Measurements from ENCODE around the gene HIVEP3. TPM values are rescaled to one million over a fixed set of nuclear protein-coding genes. Genes with fewer than 3 reads are reported as not detected.

HIVEP3 gene
- total RNA-seq, 6 experiments from 2014 or later: 1.4 to 3.9 (median 2.2) TPM

- Histone ChIP-seq H3K4me1 (no peaks in the 10 kb centered on the region), H3K27ac (no peak overlapping the region), H3K27me3 (no peaks in the 10 kb centered on the region), H3K36me3 (no peaks in the 10 kb centered on the region), H3K4me3 (no peak overlapping the region), H3K9me3 (no peaks in the 10 kb centered on the region)
- WGBS (ENCODE audit: insufficient coverage, low coverage, low lambda C conversion rate, missing lambda C conversion rate): no CpG with 5 or more reads among the region's 5 CpGs
- TF ChIP-seq CTCF (IDR thresholded peaks at IDR 0.05) (no peak), POLR2A (IDR thresholded peaks at IDR 0.05) (no peak)
- DNase-seq (no peak), ATAC-seq (no peak)
- intact Hi-C loops (cut with DNase I): no loop called here
These were observed 236.6 kb downstream of the HIVEP3 start for GRCh38 chr1:41682149-41682548.

GRCh38 chr1:41681331-41682098, 237.2 kb downstream of the HIVEP3 start:
- no peak for TF ChIP-seq POLR2A (IDR thresholded peaks at IDR 0.05)
- no peak for TF ChIP-seq CTCF (IDR thresholded peaks at IDR 0.05)
- DNase-seq (no peak), ATAC-seq (no peak)
- H3K27me3 ChIP-seq: no peaks in the 10 kb centered on the region
- no peak overlapping the region for H3K4me3 ChIP-seq
- no peaks in the 10 kb centered on the region for H3K36me3 ChIP-seq
- H3K27ac ChIP-seq: no peak overlapping the region
- WGBS (ENCODE audit: insufficient coverage, low coverage, low lambda C conversion rate, missing lambda C conversion rate): 65% methylated on average over 2 of the region's 11 CpGs
- no peaks in the 10 kb centered on the region for H3K9me3 ChIP-seq
- intact Hi-C loops (cut with DNase I): no loop called here
- H3K4me1 ChIP-seq: no peaks in the 10 kb centered on the region

- TF ChIP-seq POLR2A (IDR thresholded peaks at IDR 0.05) (no peak), CTCF (IDR thresholded peaks at IDR 0.05) (no peak)
- H3K27ac ChIP-seq: no peak overlapping the region
- no peaks in the 10 kb centered on the region for H3K4me1 ChIP-seq
- 100% methylated on average over 1 of the region's 1 CpG for WGBS (ENCODE audit: insufficient coverage, low coverage, low lambda C conversion rate, missing lambda C conversion rate)
- H3K4me3 ChIP-seq: no peak overlapping the region
- H3K27me3 ChIP-seq: no peaks in the 10 kb centered on the region
- no peak for DNase-seq
- H3K36me3 ChIP-seq: no peaks in the 10 kb centered on the region
- no peaks in the 10 kb centered on the region for H3K9me3 ChIP-seq
- no peak for ATAC-seq
- intact Hi-C loops (cut with DNase I): no loop called here
These were observed 238.7 kb downstream of the HIVEP3 start for GRCh38 chr1:41679994-41680393.

GRCh38 chr1:41679531-41679930, 239.2 kb downstream of the HIVEP3 start:
- Histone ChIP-seq H3K27ac (no peak overlapping the region), H3K27me3 (no peaks in the 10 kb centered on the region), H3K36me3 (no peaks in the 10 kb centered on the region), H3K4me3 (no peak overlapping the region), H3K9me3 (no peaks in the 10 kb centered on the region), H3K4me1 (no peaks in the 10 kb centered on the region)
- no peak for DNase-seq
- no CpG with 5 or more reads among the region's 1 CpG for WGBS (ENCODE audit: insufficient coverage, low coverage, low lambda C conversion rate, missing lambda C conversion rate)
- no peak for ATAC-seq
- TF ChIP-seq POLR2A (IDR thresholded peaks at IDR 0.05): no peak
- TF ChIP-seq CTCF (IDR thresholded peaks at IDR 0.05): no peak
- intact Hi-C loops (cut with DNase I): no loop called here

Measured in right lobe of liver (tissue), 6 donors.